HFF-Myc (cell line): ENCODE data around the gene EIF1.
A peak's percentile ranks its signal among the peaks of the same experiment; 100 is the strongest.
"Not testable (repeated sequence)": the region's sequence is repeated elsewhere in the genome, so short reads cannot be mapped to it uniquely, and the experiment has no call there.

ENCODE experiments used
- DNase-seq: peaks from one replicate; pipeline ENCODE4 v3.0.0-alpha.2; 2011; ENCODE audit warnings: low read depth; ENCODE audit errors: extremely low read depth
- H3K4me3 ChIP-seq: replicated peaks from 2 replicates; pipeline ENCODE4 v1.5.1; 2011; ENCODE audit warnings: low read depth, mild to moderate bottlenecking, control low read depth, low read length
- TF ChIP-seq, protein P1 (sequence below): IDR thresholded peaks from 2 replicates; pipeline ENCODE4 v1.5.1; 2012; ENCODE audit warnings: mild to moderate bottlenecking, low read depth, low read length, control low read depth; ENCODE audit errors: missing control alignments

EIF1 gene

DNA sequence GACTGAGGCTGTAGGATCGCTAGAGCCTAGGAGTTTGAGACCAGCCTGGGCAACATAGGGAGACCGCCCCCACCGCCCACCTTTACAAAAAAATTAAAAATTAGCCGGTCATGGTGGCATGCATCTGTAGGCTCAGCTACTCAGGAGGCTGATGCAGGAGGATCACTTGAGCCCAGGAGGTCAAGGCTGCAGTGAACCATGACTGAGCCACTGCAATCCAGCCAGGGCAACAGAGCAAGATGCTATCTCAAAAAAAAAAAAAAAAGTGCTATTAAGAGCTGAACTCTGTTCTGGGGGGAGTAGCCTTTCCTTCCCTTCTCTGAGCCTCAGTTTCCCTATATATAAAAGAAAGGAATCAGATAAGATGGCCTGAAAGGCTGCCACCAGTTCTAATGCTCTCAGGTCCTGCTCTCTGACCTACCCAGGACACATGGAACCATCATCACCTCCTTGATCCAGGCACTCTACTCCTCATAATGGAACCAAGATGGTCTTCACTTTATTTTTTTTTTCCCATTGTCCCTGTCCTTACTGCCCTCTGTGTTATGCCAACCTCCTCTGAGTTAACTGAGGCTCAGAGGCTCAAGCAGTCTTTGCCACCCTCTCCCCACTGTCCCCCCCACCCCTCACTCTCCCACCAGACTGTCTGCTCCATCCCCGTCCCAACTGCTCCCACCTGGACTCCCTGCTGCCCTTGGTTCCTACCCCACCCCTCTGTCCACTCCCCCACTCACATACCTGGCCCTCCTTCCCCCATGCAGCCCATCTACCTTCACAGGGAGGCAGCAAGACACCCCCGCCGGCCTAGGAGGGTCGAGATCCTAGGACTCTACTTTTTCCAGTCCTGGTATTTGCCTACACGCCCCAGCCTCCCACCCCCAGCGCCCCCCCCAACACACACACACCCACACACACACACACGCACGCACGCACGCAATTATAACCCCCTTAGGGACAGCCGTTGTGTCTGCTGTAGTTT, 23.8 kb upstream of the EIF1 start:
- H3K4me3 ChIP-seq, result peak overlapping the region; percentile 47
- DNase-seq, result no peak
- TF ChIP-seq, protein P1, sequence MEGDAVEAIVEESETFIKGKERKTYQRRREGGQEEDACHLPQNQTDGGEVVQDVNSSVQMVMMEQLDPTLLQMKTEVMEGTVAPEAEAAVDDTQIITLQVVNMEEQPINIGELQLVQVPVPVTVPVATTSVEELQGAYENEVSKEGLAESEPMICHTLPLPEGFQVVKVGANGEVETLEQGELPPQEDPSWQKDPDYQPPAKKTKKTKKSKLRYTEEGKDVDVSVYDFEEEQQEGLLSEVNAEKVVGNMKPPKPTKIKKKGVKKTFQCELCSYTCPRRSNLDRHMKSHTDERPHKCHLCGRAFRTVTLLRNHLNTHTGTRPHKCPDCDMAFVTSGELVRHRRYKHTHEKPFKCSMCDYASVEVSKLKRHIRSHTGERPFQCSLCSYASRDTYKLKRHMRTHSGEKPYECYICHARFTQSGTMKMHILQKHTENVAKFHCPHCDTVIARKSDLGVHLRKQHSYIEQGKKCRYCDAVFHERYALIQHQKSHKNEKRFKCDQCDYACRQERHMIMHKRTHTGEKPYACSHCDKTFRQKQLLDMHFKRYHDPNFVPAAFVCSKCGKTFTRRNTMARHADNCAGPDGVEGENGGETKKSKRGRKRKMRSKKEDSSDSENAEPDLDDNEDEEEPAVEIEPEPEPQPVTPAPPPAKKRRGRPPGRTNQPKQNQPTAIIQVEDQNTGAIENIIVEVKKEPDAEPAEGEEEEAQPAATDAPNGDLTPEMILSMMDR, result no peak

DNA sequence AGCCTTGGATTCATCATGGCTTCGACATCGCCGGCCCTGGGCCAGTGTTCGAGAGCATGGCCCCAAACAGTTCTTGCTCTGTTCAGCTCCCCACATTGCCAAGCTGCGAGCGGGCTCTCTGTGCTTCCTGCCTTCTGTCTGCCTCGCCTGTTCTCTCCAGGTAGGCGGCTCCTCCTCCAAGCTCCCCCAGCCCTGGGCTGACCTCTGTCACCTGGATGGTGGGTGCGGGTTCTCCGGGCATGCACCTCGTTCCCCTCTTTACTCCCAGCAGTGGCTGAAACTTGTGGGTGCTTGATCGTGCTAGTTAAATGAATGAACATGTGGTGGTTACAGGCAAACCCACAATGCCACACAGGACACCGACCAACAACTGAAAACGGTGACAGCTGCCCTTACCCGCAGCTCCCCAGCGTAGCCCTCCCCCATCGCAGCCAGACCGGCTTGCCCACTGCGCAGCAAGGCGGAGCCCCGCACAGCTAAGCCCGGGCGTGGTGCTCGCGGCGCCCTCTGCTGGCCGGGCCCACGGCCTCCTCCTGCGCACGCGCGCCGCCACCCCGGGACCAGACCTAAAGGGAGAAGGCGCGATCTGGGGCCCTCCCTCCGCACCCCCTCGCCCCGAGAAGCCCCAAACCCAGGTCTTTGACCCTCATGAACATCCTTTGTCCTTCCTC, 23.0 kb upstream of the EIF1 start:
- peak; percentile 55 for DNase-seq
- TF ChIP-seq, protein P1, result peak; percentile 96
- peak overlapping the region; percentile 47 for H3K4me3 ChIP-seq

DNA sequence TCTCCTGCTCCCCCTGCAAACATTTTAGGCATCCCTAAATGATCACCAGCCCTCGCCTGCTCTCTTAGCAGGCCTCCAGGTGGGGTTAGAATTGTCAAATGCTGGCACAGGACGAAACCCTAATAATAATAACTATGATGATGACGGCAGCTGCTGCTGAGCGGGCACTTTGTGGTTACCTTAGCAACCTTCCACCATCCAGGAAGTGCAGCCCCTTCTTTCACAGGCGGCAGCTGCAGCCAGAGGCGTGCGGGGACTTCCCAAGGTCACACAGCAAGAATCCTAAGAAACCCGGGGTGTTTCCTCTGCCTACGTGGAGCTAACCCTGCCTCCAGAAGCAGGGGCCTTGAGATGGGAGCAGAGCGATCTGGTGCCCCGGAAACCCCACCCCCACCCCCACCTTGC, 22.4 kb upstream of the EIF1 start:
- DNase-seq, result no peak
- TF ChIP-seq, protein P1, result no peak
- peak overlapping the region; percentile 47; the same call in 1 of the 2 replicates for H3K4me3 ChIP-seq

DNA sequence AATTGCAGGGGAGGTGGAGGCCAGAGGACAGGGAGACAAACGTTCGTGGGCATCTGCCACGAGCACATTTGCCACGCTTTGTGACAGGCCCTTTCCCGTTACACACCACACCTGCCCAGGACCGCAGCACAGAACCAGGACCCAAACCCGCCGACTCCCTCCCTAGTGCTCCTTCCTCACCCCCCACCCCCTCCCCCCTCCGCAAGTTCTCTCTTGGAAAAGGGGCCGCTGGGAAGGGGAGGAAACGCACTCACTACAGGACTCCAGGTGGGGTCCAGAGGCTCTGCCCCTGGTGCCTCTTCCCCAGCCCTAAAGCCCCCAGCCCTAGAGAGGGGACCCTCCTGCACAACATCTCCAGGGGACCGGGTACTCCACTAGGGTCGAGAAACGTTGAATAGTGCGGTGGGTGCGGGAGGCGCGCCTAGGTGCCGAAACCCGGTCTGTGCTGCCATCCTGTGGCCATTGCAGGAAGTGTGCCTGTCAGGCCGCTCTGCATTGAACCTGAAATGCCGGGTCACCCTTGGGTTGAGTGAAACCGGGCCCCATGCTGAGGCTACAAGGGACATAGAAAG, 21.9 kb upstream of the EIF1 start:
- H3K4me3 ChIP-seq, result peak overlapping the region; percentile 17
- DNase-seq, result no peak
- TF ChIP-seq, protein P1, result peak; percentile 88

DNA sequence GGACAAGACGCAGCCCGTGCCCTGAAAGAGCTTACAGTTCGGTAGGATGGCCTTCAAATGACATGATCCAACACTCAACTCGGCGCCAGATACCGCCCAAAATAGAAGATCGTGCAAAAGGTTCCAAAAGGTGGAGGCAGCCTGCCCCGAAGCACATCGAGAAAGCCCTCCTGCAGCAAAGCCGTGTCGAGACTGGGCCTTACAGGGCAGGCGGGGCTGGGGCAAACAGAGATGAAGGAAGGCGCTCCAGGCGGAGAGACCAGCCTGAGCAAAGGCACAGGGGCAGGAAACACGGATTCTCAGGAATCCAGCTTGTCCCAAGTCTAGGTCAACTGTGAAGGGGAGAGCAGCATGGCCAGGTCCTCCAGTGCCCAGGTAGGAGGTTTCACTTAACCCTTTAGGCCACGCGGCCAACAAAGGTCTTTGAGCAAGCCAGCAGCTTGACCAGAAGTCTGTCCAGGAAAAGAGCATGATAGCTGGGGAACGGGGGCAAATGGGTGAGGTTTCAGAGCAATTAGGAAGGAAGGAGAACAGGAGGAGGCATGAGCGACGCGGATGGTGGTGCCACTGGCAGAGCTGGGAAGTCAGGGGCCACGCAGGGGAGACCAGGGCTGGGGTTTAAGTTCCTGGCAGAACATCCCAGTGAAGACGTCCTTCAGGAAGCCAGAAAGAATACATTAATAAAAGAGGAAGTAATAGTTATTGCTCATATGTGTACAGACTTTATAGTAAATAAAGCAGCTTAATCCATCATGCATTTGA, 21.2 kb upstream of the EIF1 start:
- TF ChIP-seq, protein P1, result no peak
- no peak overlapping the region for H3K4me3 ChIP-seq
- DNase-seq, result no peak

DNA sequence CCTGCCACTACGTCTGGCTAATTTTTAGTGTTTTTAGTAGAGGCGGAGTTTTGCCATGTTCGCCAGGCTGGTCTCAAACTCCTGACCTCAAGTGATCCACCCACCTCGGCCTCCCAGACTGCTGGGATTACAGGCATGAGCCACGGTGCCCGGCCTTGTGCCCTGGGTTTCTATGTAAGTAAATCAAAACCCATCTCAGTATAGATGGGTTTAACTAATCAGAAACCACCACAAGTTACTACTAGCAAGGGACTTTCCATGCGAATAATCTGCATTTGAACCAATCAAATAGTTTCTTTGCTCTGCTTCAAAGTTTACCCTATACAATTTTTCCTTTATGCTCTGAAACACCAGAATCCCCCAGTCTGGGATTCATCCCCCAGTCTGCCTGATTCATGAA, 16.5 kb upstream of the EIF1 start:
- TF ChIP-seq, protein P1, result no peak
- DNase-seq, result no peak
- no peak overlapping the region for H3K4me3 ChIP-seq

DNA sequence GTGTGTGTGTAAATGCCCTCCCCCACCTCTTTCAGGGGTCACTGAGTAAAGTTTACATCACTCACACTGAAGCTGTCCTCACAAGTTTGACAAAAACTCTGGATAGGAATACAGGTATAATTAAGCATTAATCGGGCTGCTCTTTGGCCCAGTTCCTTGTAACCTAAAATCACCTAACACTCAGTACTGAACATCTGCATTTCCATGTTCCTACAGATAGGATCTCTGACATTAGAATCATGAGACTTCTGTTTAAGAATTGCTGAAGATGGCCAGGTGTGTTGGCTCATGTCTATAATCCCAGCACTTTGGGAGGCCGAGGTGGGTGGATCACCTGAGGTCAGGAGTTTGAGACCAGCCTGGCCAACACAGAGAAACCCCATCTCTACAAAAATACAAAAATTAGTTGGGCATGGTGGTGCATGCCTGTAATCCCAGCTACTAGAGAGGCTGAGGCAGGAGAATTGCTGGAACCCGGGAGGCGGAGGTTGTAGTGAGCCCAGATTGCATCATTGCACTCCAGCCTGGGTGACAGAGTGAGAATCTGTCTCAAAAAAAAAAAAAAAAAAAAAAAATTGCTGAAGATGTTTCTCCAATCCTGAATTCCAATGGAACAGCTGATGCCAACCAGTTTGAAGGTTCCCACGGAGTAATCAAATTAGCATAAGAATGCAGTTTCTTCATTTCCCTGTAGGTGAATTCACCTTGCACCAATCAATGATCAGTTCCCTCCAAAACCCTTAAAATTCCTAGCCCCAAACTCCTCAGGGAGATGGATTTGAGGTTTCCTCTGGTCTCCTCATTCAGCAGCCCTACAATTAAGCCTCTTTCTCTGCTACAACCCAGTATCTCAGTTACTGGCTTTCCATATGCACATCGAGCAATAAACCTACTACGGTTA, 13.3 kb upstream of the EIF1 start:
- DNase-seq, H3K4me3 ChIP-seq: not testable (repeated sequence)
